ENCODE measurements around the gene WDR17. TPM values are rescaled to one million over a fixed set of nuclear protein-coding genes. Genes with fewer than 3 reads are reported as not detected.

The WDR17 gene
- total and polyA plus RNA-seq, 4 experiments from 2014 or later: 0.20 to 0.42 (median 0.26) TPM; not detected in 1

DNA sequence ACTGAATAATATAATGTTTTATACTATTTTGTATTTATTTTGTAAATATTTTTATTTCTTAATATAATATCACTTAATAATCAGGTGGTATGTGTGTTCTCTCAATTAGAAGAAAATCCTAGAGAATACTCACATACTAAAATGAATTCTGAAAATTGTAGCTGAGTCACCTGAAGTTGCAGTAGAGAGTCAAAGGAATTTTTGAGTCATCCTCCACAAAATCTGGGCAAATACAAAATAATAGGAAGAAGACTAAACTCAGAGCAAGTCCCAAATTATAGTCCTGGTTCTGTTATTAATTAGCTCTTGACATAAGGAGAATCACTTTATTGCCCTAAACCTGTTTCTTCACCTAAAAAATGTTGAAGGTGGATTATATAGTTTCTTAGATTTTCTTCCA, 72.0 kb downstream of the WDR17 start:
- Histone ChIP-seq H3K4me1 (ENCODE audit: insufficient read depth, low read length) (no peaks in the 10 kb centered on the region), H3K4me3 (ENCODE audit: low read length in 2 of 2) (no peak overlapping the region), H3K9me3 (ENCODE audit: control insufficient read depth in 1 of 2, low read length in 2 of 2) (no peaks in the 10 kb centered on the region), H3K27me3 (ENCODE audit: insufficient read depth, low read length) (no peaks in the 10 kb centered on the region), H3K36me3 (ENCODE audit: insufficient read depth, low read length) (no peaks in the 10 kb centered on the region), H3K27ac (ENCODE audit: low read depth, low read length) (no peak overlapping the region)
- Mint-ChIP-seq H3K36me3 (no peaks in the 10 kb centered on the region), H3K4me3 (no peak overlapping the region), H3K27me3 (peaks cover 1 to 4% of the 10 kb centered on the region in 2 donors), H3K27ac (no peak overlapping the region), H3K9me3 (no peaks in the 10 kb centered on the region), H3K4me1 (no peaks in the 10 kb centered on the region)
- ChIA-PET POLR2A (ENCODE audit: partially characterized antibody) (no interaction called here), CTCF (ENCODE audit: partially characterized antibody) (no interaction called here)
- intact Hi-C loops (cut with micrococcal nuclease): no loop called here
- DNase-seq: no peak

DNA sequence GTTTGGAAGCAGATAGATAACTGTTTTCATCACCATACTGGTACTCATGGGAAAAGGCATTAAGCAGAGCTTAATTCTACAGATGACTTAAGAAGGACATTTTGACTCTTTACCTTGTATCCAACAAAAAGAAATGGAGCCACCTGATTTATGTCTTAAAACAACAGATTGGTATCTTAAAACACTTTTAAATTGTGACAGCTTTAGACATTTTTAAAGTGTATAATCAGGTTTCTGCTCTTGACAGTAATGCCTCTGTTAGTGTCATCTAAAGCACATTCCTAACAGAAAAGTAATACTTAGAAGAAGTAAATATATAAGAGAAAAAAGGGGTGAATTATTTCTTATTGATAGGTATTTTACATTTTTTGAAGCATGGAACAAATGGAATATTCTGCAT, 73.9 kb downstream of the WDR17 start:
- H3K27me3 ChIP-seq (ENCODE audit: insufficient read depth, low read length): no peaks in the 10 kb centered on the region
- peaks cover 1 to 9% of the 10 kb centered on the region in 2 donors for H3K27me3 Mint-ChIP-seq
- H3K9me3 ChIP-seq (ENCODE audit: control insufficient read depth in 1 of 2, low read length in 2 of 2): no peaks in the 10 kb centered on the region
- H3K27ac ChIP-seq (ENCODE audit: low read depth, low read length): no peak overlapping the region
- H3K4me3 ChIP-seq (ENCODE audit: low read length in 2 of 2): no peak overlapping the region
- no peaks in the 10 kb centered on the region for H3K36me3 ChIP-seq (ENCODE audit: insufficient read depth, low read length)
- ChIA-PET CTCF (ENCODE audit: partially characterized antibody) (no interaction called here), POLR2A (ENCODE audit: partially characterized antibody) (no interaction called here)
- no peak overlapping the region for H3K4me3 Mint-ChIP-seq
- no peaks in the 10 kb centered on the region for H3K4me1 Mint-ChIP-seq
- H3K4me1 ChIP-seq (ENCODE audit: insufficient read depth, low read length): no peaks in the 10 kb centered on the region
- DNase-seq: no peak
- intact Hi-C loops (cut with micrococcal nuclease): no loop called here
- H3K9me3 Mint-ChIP-seq: no peaks in the 10 kb centered on the region
- H3K36me3 Mint-ChIP-seq: no peaks in the 10 kb centered on the region
- no peak overlapping the region for H3K27ac Mint-ChIP-seq

DNA sequence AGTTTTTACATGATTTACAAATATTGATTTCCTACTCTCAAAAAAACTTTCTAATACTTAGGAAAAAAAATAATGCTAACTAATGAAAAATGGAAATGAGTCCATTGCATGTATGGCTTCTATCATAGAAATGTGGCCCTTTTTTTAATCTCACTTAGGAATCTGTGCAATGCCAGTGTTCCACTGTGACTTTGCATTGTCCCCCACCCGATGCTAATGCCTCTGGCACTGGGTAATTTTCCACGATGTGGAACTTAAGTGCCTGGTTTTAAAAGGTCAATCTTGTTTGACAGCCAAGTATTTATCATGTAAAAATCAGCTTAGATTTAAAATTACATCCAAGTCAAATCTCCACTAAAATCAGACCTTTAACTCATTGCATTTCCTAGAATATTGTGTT, 76.6 kb downstream of the WDR17 start:
- intact Hi-C loops (cut with micrococcal nuclease): no loop called here
- H3K27me3 Mint-ChIP-seq: peaks cover 0 to 6% of the 10 kb centered on the region in 2 donors
- Histone ChIP-seq H3K9me3 (ENCODE audit: control insufficient read depth in 1 of 2, low read length in 2 of 2) (no peaks in the 10 kb centered on the region), H3K4me1 (ENCODE audit: insufficient read depth, low read length) (no peaks in the 10 kb centered on the region), H3K27ac (ENCODE audit: low read depth, low read length) (no peak overlapping the region), H3K4me3 (ENCODE audit: low read length in 2 of 2) (no peak overlapping the region), H3K27me3 (ENCODE audit: insufficient read depth, low read length) (no peaks in the 10 kb centered on the region), H3K36me3 (ENCODE audit: insufficient read depth, low read length) (no peaks in the 10 kb centered on the region)
- no peak overlapping the region for H3K4me3 Mint-ChIP-seq
- ChIA-PET POLR2A (ENCODE audit: partially characterized antibody) (no interaction called here), CTCF (ENCODE audit: partially characterized antibody) (no interaction called here)
- H3K36me3 Mint-ChIP-seq: no peaks in the 10 kb centered on the region
- DNase-seq: no peak
- H3K27ac Mint-ChIP-seq: no peak overlapping the region
- no peaks in the 10 kb centered on the region for H3K4me1 Mint-ChIP-seq
- no peaks in the 10 kb centered on the region for H3K9me3 Mint-ChIP-seq

DNA sequence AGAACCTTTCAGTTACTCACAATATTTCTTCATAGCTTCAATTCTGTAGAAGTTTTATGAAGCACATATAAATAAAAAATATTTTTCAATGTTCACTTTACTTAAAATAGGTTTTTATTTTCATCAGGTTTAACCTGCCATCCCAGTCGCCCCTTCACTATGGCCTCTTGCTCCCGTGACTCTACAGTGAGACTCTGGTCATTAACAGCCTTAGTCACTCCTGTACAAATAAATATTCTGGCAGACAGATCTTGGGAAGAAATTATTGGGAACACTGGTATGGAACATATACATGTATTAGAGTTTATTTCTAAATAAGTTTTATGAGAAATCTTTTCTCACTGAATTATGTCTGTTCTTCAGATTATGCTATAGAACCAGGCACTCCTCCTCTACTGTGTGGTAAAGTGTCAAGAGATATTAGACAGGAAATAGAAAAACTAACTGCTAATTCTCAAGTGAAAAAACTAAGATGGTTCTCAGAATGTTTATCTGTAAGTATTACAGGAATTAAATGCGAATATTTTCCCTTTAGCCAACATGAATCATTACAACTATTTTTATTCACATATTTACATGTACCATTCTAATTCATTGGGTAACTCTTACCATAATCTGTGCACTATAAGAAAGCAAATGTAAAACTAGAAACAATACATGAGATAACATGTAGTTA, 84.2 kb downstream of the WDR17 start:
- DNase-seq: no peak
- H3K4me3 ChIP-seq (ENCODE audit: low read length in 2 of 2): no peak overlapping the region
- intact Hi-C loops (cut with micrococcal nuclease): loop anchor here (1.0 kb wide), 1 partner anchor 191 kb away; no protein-coding TSS in a partner anchor
- H3K27ac ChIP-seq (ENCODE audit: low read depth, low read length): no peak overlapping the region
- ChIA-PET CTCF (ENCODE audit: partially characterized antibody) (interaction anchor here (5.2 kb wide), 1 partner anchor 192 kb away, joined by 36 read pairs; no protein-coding TSS in a partner anchor), POLR2A (ENCODE audit: partially characterized antibody) (no interaction called here)
- Mint-ChIP-seq H3K4me3 (no peak overlapping the region), H3K9me3 (no peaks in the 10 kb centered on the region), H3K4me1 (no peaks in the 10 kb centered on the region), H3K27me3 (no peaks in the 10 kb centered on the region), H3K36me3 (no peaks in the 10 kb centered on the region), H3K27ac (no peak overlapping the region)
- no peaks in the 10 kb centered on the region for H3K9me3 ChIP-seq (ENCODE audit: control insufficient read depth in 1 of 2, low read length in 2 of 2)
- H3K4me1 ChIP-seq (ENCODE audit: insufficient read depth, low read length): no peaks in the 10 kb centered on the region
- H3K36me3 ChIP-seq (ENCODE audit: insufficient read depth, low read length): no peaks in the 10 kb centered on the region
- no peaks in the 10 kb centered on the region for H3K27me3 ChIP-seq (ENCODE audit: insufficient read depth, low read length)

DNA sequence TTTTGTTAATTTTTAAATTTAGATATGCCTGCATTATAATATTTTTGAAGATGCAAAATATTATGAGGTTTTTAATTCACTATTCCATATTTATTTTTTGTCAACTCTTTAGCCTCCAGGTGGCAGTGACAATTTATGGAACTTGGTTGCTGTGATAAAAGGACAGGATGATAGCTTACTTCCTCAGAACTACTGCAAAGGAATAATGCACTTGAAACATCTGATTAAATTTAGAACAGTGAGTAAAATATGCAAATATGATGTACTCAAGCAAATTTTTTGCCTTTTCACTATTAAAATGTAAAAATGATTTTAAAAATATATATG, 84.7 kb downstream of the WDR17 start:
- H3K27me3 Mint-ChIP-seq: no peaks in the 10 kb centered on the region
- no peaks in the 10 kb centered on the region for H3K9me3 Mint-ChIP-seq
- no peaks in the 10 kb centered on the region for H3K4me1 ChIP-seq (ENCODE audit: insufficient read depth, low read length)
- intact Hi-C loops (cut with micrococcal nuclease): loop anchor here (1.0 kb wide), 1 partner anchor 191 kb away; no protein-coding TSS in a partner anchor
- H3K4me3 Mint-ChIP-seq: no peak overlapping the region
- H3K36me3 ChIP-seq (ENCODE audit: insufficient read depth, low read length): no peaks in the 10 kb centered on the region
- H3K27me3 ChIP-seq (ENCODE audit: insufficient read depth, low read length): no peaks in the 10 kb centered on the region
- no peak overlapping the region for H3K27ac Mint-ChIP-seq
- H3K9me3 ChIP-seq (ENCODE audit: control insufficient read depth in 1 of 2, low read length in 2 of 2): no peaks in the 10 kb centered on the region
- POLR2A ChIA-PET (ENCODE audit: partially characterized antibody): no interaction called here
- H3K27ac ChIP-seq (ENCODE audit: low read depth, low read length): no peak overlapping the region
- H3K36me3 Mint-ChIP-seq: no peaks in the 10 kb centered on the region
- no peak overlapping the region for H3K4me3 ChIP-seq (ENCODE audit: low read length in 2 of 2)
- H3K4me1 Mint-ChIP-seq: no peaks in the 10 kb centered on the region
- CTCF ChIA-PET (ENCODE audit: partially characterized antibody): interaction anchor here (5.2 kb wide), 1 partner anchor 191 kb away, joined by 36 read pairs; no protein-coding TSS in a partner anchor
- peak in 2 of 5 donors; percentile 1 to 2 for DNase-seq

DNA sequence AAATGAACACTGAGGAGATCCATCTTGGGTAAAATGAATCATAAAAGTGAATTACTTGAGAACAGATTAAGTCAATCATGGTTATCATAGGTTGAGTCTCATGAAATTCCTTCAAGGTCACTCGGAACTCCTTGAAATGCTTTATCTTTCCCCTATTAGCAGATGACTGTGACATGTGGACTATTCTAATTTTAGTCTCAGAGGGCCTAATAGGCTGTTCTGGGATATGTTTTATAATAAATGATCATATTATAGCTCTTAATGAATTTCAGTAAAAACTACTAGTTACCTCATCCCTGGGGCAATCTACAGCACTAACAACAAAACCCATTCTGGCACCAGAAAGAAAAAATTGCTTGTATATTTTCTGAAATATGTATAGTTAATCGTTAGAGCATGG, 85.1 kb downstream of the WDR17 start:
- Mint-ChIP-seq H3K27ac (no peak overlapping the region), H3K36me3 (no peaks in the 10 kb centered on the region), H3K9me3 (no peaks in the 10 kb centered on the region), H3K4me3 (no peak overlapping the region), H3K27me3 (no peaks in the 10 kb centered on the region), H3K4me1 (no peaks in the 10 kb centered on the region)
- Histone ChIP-seq H3K27ac (ENCODE audit: low read depth, low read length) (no peak overlapping the region), H3K4me1 (ENCODE audit: insufficient read depth, low read length) (no peaks in the 10 kb centered on the region), H3K27me3 (ENCODE audit: insufficient read depth, low read length) (no peaks in the 10 kb centered on the region), H3K36me3 (ENCODE audit: insufficient read depth, low read length) (no peaks in the 10 kb centered on the region), H3K9me3 (ENCODE audit: control insufficient read depth in 1 of 2, low read length in 2 of 2) (no peaks in the 10 kb centered on the region), H3K4me3 (ENCODE audit: low read length in 2 of 2) (no peak overlapping the region)
- ChIA-PET POLR2A (ENCODE audit: partially characterized antibody) (no interaction called here), CTCF (ENCODE audit: partially characterized antibody) (interaction anchor here (5.2 kb wide), 1 partner anchor 191 kb away, joined by 36 read pairs; no protein-coding TSS in a partner anchor)
- no peak for DNase-seq
- intact Hi-C loops (cut with micrococcal nuclease): loop anchor here (1.0 kb wide), 1 partner anchor 191 kb away; no protein-coding TSS in a partner anchor

DNA sequence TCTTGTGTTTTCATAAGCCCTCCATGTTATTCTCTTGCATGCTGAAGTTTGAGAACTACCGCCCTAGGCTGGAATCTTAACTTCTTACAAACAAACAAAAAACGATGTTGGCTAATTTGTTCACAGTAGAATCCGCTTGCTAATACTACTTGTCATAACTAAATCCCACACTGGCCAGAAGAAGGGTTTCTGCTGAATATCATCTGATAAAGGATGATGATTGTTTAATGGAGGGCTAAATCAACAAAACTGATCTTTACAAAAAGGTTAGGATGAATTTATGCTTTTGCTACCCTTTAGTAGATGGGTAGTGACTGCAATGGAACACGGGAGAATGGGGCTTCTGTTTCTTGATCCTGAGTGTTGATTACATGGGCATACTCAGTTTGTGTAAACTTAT, 87.5 kb downstream of the WDR17 start:
- H3K36me3 ChIP-seq (ENCODE audit: insufficient read depth, low read length): no peaks in the 10 kb centered on the region
- no peaks in the 10 kb centered on the region for H3K9me3 Mint-ChIP-seq
- H3K27me3 Mint-ChIP-seq: peaks cover 0 to 2% of the 10 kb centered on the region in 2 donors
- no peaks in the 10 kb centered on the region for H3K9me3 ChIP-seq (ENCODE audit: control insufficient read depth in 1 of 2, low read length in 2 of 2)
- no peaks in the 10 kb centered on the region for H3K36me3 Mint-ChIP-seq
- POLR2A ChIA-PET (ENCODE audit: partially characterized antibody): no interaction called here
- DNase-seq: no peak
- no peaks in the 10 kb centered on the region for H3K4me1 Mint-ChIP-seq
- no peak overlapping the region for H3K27ac Mint-ChIP-seq
- H3K27me3 ChIP-seq (ENCODE audit: insufficient read depth, low read length): no peaks in the 10 kb centered on the region
- no peak overlapping the region for H3K27ac ChIP-seq (ENCODE audit: low read depth, low read length)
- intact Hi-C loops (cut with micrococcal nuclease): no loop called here
- H3K4me1 ChIP-seq (ENCODE audit: insufficient read depth, low read length): no peaks in the 10 kb centered on the region
- CTCF ChIA-PET (ENCODE audit: partially characterized antibody): interaction anchor here (0.7 to 5.2 kb wide), 3 partner anchors 21 to 1929 kb away, joined by 3 to 36 read pairs (median 4); no protein-coding TSS in a partner anchor
- H3K4me3 ChIP-seq (ENCODE audit: low read length in 2 of 2): no peak overlapping the region
- no peak overlapping the region for H3K4me3 Mint-ChIP-seq

All from CD4-positive, alpha-beta memory T cell (primary cell).